OCI-LY1 (cell line): ENCODE results near the gene OPRD1.

Source experiments
- EZH2 ChIP-seq: fragments of 200-600 bp; sonication (generic), shearing (Covaris generic); IDR thresholded peaks from 2 replicates; pipeline ENCODE4 v1.8.0; 2017; ENCODE audit warnings: borderline replicate concordance, mixed run types, mild to moderate bottlenecking, antibody characterized with exemption, low read length, moderate library complexity, mixed read lengths
- TF ChIP-seq, protein P1 (sequence below): fragments of 200-600 bp; sonication (generic), shearing (Covaris generic); IDR thresholded peaks from 2 replicates; pipeline ENCODE4 v1.5.1; 2017; ENCODE audit warnings: mild to moderate bottlenecking, antibody characterized with exemption, low read length, moderate library complexity, mixed read lengths

DNA sequence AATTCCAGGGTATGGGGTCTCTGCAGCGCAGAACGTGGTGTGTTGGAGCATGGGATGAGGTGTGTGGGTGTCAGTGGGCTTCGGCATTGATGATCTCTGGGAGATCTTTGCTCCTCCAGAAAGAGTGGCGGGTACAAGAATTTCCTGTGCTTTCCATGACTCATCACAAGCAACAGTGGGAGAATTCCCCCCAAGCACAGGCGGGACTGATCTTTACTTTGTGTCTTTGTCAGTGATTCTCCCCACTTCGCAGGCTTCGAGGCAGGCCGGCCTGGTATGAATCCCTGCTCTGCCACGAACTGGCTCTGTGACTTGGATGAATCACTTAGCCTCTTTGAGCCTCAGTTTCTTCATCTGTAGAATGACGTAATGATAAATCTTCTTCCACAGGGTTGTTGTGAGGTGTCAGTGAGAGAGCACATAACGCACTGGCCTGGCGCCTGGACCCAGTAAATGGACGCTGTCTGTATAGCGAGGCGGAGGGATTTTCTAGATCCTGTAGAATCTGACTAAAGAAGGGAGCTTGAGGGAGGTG lies 2.0 kb downstream of the OPRD1 start:
- TF ChIP-seq, protein P1, sequence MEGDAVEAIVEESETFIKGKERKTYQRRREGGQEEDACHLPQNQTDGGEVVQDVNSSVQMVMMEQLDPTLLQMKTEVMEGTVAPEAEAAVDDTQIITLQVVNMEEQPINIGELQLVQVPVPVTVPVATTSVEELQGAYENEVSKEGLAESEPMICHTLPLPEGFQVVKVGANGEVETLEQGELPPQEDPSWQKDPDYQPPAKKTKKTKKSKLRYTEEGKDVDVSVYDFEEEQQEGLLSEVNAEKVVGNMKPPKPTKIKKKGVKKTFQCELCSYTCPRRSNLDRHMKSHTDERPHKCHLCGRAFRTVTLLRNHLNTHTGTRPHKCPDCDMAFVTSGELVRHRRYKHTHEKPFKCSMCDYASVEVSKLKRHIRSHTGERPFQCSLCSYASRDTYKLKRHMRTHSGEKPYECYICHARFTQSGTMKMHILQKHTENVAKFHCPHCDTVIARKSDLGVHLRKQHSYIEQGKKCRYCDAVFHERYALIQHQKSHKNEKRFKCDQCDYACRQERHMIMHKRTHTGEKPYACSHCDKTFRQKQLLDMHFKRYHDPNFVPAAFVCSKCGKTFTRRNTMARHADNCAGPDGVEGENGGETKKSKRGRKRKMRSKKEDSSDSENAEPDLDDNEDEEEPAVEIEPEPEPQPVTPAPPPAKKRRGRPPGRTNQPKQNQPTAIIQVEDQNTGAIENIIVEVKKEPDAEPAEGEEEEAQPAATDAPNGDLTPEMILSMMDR = no peak
- TF ChIP-seq EZH2 = no peak
